ENCODE data around the gene ERC1.

ERC1 gene

DNA sequence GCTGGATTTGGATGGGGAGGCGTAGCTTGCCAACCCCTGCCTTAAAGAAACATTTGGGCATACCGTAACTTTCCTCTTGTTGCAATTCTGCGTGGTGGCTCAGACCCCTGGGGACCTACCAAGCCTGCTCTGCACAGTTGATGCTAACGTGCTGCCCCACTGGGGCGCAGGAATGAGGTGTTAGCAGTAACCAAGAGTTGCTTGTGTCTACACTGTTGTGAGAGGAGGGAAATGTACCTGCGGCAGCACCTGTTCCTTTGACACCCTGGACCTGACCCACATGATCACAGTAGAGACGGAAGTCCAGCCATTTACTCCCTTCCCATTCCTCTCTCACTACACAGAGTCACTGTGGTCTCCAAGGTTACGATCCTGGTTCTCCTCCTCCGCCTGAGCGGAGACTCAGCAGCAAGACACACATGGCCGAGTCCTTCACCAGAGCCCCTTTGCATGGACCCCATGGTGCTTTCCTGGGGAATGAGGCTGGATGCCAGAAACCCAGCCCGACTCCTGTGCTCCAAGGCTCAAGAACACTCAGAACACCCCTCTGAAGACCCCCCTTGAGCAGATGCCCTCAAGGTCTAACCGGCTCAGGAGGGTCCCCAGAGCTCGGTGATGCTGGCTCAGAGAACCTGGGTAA, 518.5 kb downstream of the ERC1 start:
- H3K4me3 Mint-ChIP-seq = no peak overlapping the region

DNA sequence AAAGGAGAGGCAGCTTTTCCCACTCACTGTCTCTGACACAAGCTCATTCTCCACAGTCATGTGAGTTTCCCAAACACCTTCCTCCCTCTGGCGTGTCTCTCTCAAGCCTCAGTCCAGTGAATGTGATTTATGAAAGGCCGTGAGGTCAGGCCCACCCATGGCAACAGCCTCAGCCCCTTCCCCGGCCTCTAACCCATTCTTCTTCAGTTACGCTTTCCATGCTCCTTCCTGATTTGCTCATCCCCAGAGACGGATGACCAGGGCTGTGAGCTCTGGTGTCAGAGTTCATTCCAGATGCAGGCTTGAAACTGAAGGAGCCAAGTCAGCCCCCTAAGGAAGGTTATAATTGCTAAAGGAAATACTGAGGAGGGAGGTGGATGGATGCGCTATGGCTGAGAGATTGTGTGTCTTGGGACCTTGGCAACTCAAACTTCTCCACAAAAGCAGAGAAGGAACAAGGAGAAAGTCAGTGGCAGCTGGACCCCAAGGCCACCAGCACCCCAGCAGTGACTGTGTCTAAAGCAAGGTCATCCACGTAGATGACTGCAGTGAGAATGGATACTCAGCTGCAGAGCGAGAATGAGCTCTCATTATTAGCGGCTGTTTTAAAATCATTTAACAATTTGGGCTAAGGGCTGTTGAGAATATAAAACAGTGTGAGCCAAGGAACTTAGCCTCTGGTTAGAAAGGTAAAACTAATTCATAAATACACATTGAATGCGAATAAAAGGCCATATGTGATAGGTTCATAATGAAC, 519.2 kb downstream of the ERC1 start:
- Mint-ChIP-seq H3K27ac (no peak overlapping the region), H3K4me3 (no peak overlapping the region), H3K36me3 (ENCODE audit: low read depth) (no peaks in the 10 kb centered on the region), H3K4me1 (ENCODE audit: low read depth) (peaks cover 6% of the 10 kb centered on the region), H3K9me3 (peaks cover 6% of the 10 kb centered on the region), H3K27me3 (ENCODE audit: low read depth) (peaks cover 47% of the 10 kb centered on the region)

More for the DNA sequence above, 518.5 kb downstream of the ERC1 start:
- Mint-ChIP-seq H3K4me1 (ENCODE audit: low read depth) (peaks cover 9% of the 10 kb centered on the region), H3K27ac (no peak overlapping the region), H3K36me3 (ENCODE audit: low read depth) (no peaks in the 10 kb centered on the region), H3K9me3 (no peaks in the 10 kb centered on the region), H3K27me3 (ENCODE audit: low read depth) (peaks cover 46% of the 10 kb centered on the region)

DNA sequence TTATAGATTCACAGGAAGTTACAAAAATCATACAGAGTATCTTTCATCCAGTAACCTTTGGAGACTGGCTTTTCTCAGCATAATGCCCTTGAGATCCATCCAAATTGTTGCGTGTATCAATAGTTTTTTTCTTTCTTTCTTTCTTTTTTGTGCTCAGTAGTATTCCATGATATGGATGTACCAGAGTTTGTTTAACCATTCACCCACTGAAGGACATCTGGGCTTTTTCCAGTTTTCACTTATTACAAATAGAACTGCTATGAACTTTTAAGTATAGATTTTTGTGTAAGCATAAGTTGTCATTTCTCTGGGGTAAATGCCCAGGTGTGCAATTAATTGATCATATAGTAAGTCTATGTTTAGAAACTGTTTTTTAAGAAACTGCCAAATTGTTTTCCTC, 524.0 kb downstream of the ERC1 start:
- Mint-ChIP-seq H3K27ac (no peak overlapping the region), H3K4me3 (no peak overlapping the region), H3K36me3 (ENCODE audit: low read depth) (no peaks in the 10 kb centered on the region), H3K4me1 (ENCODE audit: low read depth) (peaks cover 6% of the 10 kb centered on the region), H3K27me3 (ENCODE audit: low read depth) (peaks cover 69% of the 10 kb centered on the region), H3K9me3 (peaks cover 9% of the 10 kb centered on the region)

DNA sequence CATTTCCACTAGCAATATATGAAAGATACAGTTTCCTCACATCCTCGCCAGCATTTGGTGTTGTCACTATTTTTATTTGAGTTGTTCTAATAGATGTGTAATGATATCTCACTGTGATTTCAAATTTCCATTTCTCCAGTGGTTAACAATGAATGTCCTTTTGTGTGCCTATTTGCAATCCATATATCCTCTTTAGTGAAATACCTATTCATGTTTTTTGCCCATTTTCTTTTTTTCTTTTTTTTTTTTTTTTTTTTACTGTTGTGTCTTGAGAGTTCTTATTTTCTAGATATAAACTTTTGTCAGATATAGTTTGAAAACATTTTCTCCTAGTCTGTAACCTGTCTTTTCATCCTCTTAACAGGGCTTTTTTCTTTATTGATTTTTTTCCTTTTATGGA, 524.4 kb downstream of the ERC1 start:
- Mint-ChIP-seq H3K36me3 (ENCODE audit: low read depth) (no peaks in the 10 kb centered on the region), H3K27ac (no peak overlapping the region), H3K4me1 (ENCODE audit: low read depth) (peaks cover 6% of the 10 kb centered on the region), H3K4me3 (no peak overlapping the region), H3K27me3 (ENCODE audit: low read depth) (peaks cover 68% of the 10 kb centered on the region), H3K9me3 (peaks cover 9% of the 10 kb centered on the region)

DNA sequence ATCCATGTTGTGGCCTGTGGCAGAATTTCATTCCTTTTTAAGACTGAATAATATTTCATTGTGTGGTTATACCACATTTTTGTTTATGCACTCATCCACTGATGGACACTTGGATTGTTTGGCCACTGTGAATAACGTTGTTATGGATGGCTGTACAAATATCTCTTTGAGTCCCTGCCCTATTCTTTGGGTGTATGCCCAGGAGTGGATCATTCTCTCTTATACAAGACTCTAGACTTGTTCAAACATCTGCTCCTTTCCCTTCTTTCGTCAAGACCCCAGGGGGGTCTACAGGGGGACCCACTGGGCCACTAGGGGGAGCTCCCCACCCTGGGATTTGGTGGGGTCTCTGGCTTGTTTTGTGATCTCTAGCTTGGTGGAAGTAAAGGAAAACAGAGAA, 526.0 kb downstream of the ERC1 start:
- Mint-ChIP-seq H3K9me3 (peaks cover 9% of the 10 kb centered on the region), H3K4me3 (no peak overlapping the region), H3K27ac (no peak overlapping the region), H3K27me3 (ENCODE audit: low read depth) (peaks cover 67% of the 10 kb centered on the region), H3K36me3 (ENCODE audit: low read depth) (no peaks in the 10 kb centered on the region), H3K4me1 (ENCODE audit: low read depth) (peaks cover 5% of the 10 kb centered on the region)

DNA sequence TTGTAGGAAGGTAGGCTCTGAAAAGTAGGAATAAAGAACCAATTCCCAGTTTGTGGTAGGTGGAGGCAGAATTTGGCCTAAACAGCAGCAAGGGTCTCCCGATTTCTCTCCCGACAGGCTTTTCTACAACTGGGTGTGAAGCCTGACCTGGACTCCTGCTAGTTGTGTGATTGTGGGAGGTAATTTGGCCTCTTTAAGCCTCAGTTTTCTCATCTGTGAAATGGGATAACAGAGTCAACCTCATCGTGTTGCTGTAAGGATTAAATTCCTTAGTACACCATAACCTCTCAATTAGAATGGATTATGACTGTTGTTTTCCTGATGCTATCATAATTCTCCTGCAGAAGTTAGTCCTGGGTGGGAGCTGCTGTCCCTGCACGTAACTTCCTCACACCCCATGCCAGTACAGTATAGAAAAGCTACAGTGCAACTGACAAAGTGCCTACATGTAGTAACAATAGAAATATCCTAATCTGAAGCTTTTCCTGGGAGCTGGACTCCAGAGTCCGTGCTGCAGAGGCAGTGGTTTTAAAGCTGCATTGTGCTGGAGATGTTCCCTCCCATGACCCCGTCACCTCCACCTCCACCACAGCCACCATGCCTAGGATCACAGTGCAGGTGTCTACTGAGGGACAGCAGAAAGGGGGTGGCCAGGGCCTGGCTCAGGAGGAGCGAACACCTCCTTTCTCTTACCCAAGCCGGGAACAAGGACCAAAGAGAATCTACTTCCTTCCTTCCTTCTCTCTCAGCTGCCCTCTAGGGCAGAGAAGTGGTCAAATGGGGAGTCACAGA, 526.9 kb downstream of the ERC1 start:
- H3K4me1 Mint-ChIP-seq (ENCODE audit: low read depth) = no peaks in the 10 kb centered on the region
- H3K27ac Mint-ChIP-seq = no peak overlapping the region
- no peaks in the 10 kb centered on the region for H3K36me3 Mint-ChIP-seq (ENCODE audit: low read depth)
- H3K9me3 Mint-ChIP-seq = peaks cover 9% of the 10 kb centered on the region
- no peak overlapping the region for H3K4me3 Mint-ChIP-seq
- peaks cover 58% of the 10 kb centered on the region for H3K27me3 Mint-ChIP-seq (ENCODE audit: low read depth)

DNA sequence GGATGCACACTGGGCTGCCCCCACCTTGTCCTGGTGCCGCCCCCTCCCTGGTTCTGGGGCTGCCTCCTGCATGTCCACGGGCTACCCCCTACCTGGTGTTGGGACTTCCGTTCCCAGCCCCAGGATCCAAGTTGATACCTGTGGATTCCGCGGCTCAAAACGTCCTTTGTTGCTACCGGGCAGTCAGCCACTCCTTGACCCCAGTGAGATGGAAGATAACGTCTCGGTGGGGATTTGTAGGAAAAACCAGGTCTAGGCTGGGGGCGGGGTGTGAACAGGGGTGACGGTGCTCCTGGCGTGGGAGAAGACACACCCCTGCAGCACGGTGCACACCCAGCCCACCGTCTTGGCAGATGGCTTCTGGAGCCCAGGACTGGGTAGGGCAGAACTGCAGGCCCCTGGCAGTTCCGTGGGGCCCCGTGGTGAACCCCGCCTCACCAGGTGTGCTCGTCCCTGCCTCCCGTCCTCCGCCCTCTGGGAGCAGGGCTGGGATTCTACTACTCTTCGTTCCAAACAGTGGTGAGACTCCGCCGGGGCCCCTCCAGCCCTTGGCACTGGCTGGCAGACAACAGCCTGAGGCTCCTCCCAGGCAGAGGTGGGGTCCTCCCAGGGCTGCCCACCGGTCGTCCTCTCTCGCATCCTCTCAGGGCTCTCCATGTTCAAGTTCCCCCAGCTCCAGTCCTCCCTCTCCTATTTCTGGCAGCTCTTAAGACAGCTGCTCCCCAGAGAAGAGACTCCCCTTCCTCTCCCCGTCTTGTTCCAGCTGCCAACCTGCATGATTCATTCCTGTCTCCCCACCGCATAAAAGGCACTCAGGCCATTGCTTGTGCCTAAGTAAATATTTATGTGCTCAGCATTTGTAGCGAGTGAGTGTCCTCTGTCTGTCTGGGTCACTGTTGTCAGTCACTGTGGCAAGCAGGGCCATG, 527.8 kb downstream of the ERC1 start:
- no peaks in the 10 kb centered on the region for H3K4me1 Mint-ChIP-seq (ENCODE audit: low read depth)
- H3K27ac Mint-ChIP-seq = no peak overlapping the region
- H3K27me3 Mint-ChIP-seq (ENCODE audit: low read depth) = peaks cover 53% of the 10 kb centered on the region
- peaks cover 9% of the 10 kb centered on the region for H3K9me3 Mint-ChIP-seq
- H3K4me3 Mint-ChIP-seq = no peak overlapping the region
- H3K36me3 Mint-ChIP-seq (ENCODE audit: low read depth) = no peaks in the 10 kb centered on the region

DNA sequence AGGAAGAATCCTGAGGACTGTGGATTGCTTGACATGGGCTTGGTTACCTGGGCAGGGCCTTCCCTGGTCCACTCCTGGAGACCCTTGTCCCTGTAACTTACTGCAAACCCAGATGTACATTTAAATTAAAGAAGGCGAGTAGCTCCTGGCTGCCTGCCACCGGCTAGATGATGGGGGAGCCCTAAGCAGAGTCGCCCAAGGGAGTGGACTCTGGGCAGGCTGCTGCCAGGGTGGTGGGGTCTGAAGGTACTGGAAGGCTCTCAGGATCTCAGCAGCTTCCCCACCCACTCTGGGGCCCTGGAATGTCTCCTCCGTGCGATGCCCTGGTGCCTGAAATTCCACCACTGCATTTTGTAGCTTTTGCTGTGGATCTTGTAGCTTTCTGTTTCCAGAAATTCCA, 528.6 kb downstream of the ERC1 start:
- peaks cover 56% of the 10 kb centered on the region for H3K27me3 Mint-ChIP-seq (ENCODE audit: low read depth)
- H3K27ac Mint-ChIP-seq = no peak overlapping the region

DNA sequence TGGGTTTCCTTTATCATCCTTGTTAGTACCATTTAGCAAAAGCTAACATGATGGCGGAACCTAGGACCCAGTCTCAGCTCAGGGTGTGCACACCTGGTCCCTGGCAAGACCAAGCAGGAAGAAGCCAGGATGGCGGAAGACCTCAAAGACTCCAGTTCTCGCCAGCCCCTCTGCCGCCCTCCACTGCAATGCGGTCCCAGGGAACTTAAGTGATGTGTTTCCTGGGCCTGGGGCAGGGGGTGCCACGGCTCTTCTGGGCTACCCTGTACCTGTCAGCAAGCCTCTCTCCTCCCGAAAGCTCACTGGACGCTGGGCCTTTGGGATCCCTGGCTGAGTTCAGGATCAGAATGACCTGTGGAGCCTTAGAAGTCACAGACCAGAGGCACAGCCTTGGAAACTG, 532.0 kb downstream of the ERC1 start:
- H3K9me3 Mint-ChIP-seq = no peaks in the 10 kb centered on the region
- H3K36me3 Mint-ChIP-seq (ENCODE audit: low read depth) = no peaks in the 10 kb centered on the region
- H3K27me3 Mint-ChIP-seq (ENCODE audit: low read depth) = peaks cover 62% of the 10 kb centered on the region

More for the DNA sequence above, 528.6 kb downstream of the ERC1 start:
- peaks cover 9% of the 10 kb centered on the region for H3K9me3 Mint-ChIP-seq
- no peaks in the 10 kb centered on the region for H3K36me3 Mint-ChIP-seq (ENCODE audit: low read depth)
- no peak overlapping the region for H3K4me3 Mint-ChIP-seq
- no peaks in the 10 kb centered on the region for H3K4me1 Mint-ChIP-seq (ENCODE audit: low read depth)

DNA sequence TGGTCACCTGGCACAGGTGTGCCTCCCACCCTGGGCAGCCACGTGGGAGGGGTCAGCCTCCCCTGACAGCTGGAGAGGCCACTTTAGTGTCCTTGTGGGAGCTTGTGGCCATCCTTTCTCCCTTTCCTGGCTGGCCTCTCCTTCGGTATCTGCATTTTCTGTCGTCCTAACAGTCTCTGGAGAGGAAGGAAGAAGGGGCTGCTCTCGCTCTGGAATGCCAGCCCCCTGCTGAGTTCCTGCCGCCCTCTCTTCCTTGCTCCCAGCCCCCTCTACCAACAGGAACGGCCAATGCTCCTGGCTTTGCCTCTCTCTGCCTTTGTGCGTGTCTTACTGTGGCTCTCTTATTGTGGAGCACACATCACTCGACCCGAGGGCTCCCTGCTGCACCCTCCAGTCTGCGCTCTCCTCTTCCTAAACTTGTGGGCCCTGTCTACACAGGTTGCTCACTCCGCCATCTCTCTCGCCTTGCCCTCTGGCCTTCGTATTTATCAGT, 532.6 kb downstream of the ERC1 start:
- no peak overlapping the region for H3K27ac Mint-ChIP-seq
- peaks cover 62% of the 10 kb centered on the region for H3K27me3 Mint-ChIP-seq (ENCODE audit: low read depth)
- no peaks in the 10 kb centered on the region for H3K36me3 Mint-ChIP-seq (ENCODE audit: low read depth)
- H3K4me3 Mint-ChIP-seq = no peak overlapping the region
- no peaks in the 10 kb centered on the region for H3K4me1 Mint-ChIP-seq (ENCODE audit: low read depth)
- H3K9me3 Mint-ChIP-seq = no peaks in the 10 kb centered on the region

More for the DNA sequence above, 532.0 kb downstream of the ERC1 start:
- Mint-ChIP-seq H3K4me1 (ENCODE audit: low read depth) (no peaks in the 10 kb centered on the region), H3K27ac (no peak overlapping the region), H3K4me3 (no peak overlapping the region)

DNA sequence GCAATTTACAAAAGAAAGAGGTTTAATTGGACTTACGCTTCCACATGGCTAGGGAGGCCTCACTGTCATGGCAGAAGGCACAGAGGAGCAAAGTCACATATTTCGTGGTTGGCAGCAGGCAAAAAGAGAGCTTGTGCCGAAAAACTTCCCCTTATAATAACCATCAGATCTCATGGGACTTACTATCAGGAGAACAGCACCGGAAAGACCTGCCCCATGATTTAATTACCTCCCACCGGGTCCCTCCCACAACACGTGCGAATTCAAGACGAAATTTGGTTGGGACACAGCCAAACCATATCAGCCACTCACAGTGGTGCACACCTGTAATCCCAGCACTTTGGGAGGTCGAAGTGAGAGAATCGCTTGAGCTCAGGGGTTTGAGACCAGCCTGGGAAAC, 534.8 kb downstream of the ERC1 start:
- H3K9me3 Mint-ChIP-seq = no peaks in the 10 kb centered on the region
- no peak overlapping the region for H3K4me3 Mint-ChIP-seq
- peaks cover 2% of the 10 kb centered on the region for H3K36me3 Mint-ChIP-seq (ENCODE audit: low read depth)
- peaks cover 58% of the 10 kb centered on the region for H3K27me3 Mint-ChIP-seq (ENCODE audit: low read depth)
- H3K4me1 Mint-ChIP-seq (ENCODE audit: low read depth) = peaks cover 2% of the 10 kb centered on the region
- no peak overlapping the region for H3K27ac Mint-ChIP-seq

DNA sequence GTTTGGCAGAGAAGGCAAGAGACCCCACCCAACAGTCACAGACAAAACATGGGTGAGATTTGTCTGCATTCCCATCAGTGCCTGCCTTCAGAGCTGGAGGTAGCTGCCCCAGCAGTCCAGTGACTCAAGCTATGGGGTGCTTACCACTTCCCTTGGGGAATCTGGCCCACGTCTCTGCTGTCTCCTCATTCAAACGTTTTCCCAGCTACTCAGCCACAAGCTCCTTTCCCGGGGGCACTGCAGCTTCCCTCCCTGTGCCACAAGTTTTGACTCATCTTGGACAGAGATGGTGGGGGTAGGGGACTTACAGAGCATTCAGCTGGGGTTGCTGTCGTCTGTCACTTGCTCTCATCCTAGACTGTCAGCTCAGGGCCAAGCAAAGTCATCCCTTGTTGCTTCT, 536.8 kb downstream of the ERC1 start:
- H3K4me3 Mint-ChIP-seq = no peak overlapping the region
- H3K27me3 Mint-ChIP-seq (ENCODE audit: low read depth) = peaks cover 74% of the 10 kb centered on the region
- H3K9me3 Mint-ChIP-seq = no peaks in the 10 kb centered on the region
- peaks cover 2% of the 10 kb centered on the region for H3K36me3 Mint-ChIP-seq (ENCODE audit: low read depth)
- H3K4me1 Mint-ChIP-seq (ENCODE audit: low read depth) = peaks cover 11% of the 10 kb centered on the region
- no peak overlapping the region for H3K27ac Mint-ChIP-seq

DNA sequence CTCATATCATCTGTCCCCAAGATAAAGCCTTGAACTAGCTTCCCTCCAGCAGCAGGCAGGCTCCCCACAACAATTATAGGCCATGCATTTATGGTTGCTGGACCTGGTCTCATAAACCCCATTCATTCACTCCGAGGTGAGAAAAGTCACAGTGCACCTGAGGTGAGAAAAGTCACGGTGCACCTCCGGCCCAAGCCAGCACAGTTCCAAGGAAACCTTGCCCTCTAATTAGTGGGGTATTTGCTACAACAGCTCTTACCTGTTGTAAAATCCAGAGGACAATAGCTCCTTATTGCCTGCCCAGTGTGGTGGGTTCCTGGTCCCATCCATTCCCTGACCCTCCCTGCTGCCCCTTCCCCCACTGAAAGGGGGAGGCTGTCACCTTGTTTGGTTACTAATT, 537.8 kb downstream of the ERC1 start:
- peaks cover 21% of the 10 kb centered on the region for H3K4me1 Mint-ChIP-seq (ENCODE audit: low read depth)
- no peak overlapping the region for H3K27ac Mint-ChIP-seq
- H3K4me3 Mint-ChIP-seq = no peak overlapping the region
- H3K9me3 Mint-ChIP-seq = no peaks in the 10 kb centered on the region
- H3K36me3 Mint-ChIP-seq (ENCODE audit: low read depth) = peaks cover 2% of the 10 kb centered on the region
- peaks cover 81% of the 10 kb centered on the region for H3K27me3 Mint-ChIP-seq (ENCODE audit: low read depth)

All from T-helper 1 cell treated with Interleukin-12 subunit alpha and Interleukin-12 subunit beta and Interleukin-4 antibody, amounts not matched to agents 30 μg/mL and 1 μg/mL, for 36 hours (primary cell).